ENCODE measurements around the gene TLR8.

TLR8 gene

GRCh38 chrX:12878536-12878935 is 27.9 kb upstream of the TLR8 start:
- DNase-seq = no peak
- H3K4me2 ChIP-seq (ENCODE audit: low read depth, low read length) = no peak overlapping the region
- no peaks in the 10 kb centered on the region for H3K9me3 ChIP-seq (replicated peaks; ENCODE audit: insufficient read depth, low read length)
- TF ChIP-seq EZH2phosphoT487 (IDR thresholded peaks at IDR 0.05; ENCODE audit: low read length) = no peak
- no peak for TF ChIP-seq CTCF (IDR thresholded peaks at IDR 0.05; ENCODE audit: low read length)
- no peak for TF ChIP-seq EZH2 (optimal IDR thresholded peaks at IDR 0.05; ENCODE audit: low read depth, low read length)
- no peaks in the 10 kb centered on the region for H3K27me3 ChIP-seq (replicated peaks; ENCODE audit: insufficient read depth, low read length)
- peaks cover 19% of the 10 kb centered on the region for H3K4me1 ChIP-seq (ENCODE audit: low read length)
- no peaks in the 10 kb centered on the region for H3K9me2 ChIP-seq (replicated peaks; ENCODE audit: insufficient read depth, low read length)
- H3K4me3 ChIP-seq (ENCODE audit: low read length) = no peak overlapping the region
- no peaks in the 10 kb centered on the region for H3K79me2 ChIP-seq (ENCODE audit: low read length)
- H4K20me1 ChIP-seq (ENCODE audit: insufficient read depth, low read length) = no peaks in the 10 kb centered on the region
- no peak overlapping the region for H2AFZ ChIP-seq (ENCODE audit: low read length)
- no peak overlapping the region for H3K27ac ChIP-seq (ENCODE audit: low read length)
- H3K36me3 ChIP-seq (replicated peaks; ENCODE audit: insufficient read depth, low read length) = no peaks in the 10 kb centered on the region
- H3F3A ChIP-seq (ENCODE audit: insufficient read depth, low read length) = peaks cover 4% of the 10 kb centered on the region; the same call in 1 of the 2 replicates
- no peak overlapping the region for H3K9ac ChIP-seq (ENCODE audit: low read length)

DNA sequence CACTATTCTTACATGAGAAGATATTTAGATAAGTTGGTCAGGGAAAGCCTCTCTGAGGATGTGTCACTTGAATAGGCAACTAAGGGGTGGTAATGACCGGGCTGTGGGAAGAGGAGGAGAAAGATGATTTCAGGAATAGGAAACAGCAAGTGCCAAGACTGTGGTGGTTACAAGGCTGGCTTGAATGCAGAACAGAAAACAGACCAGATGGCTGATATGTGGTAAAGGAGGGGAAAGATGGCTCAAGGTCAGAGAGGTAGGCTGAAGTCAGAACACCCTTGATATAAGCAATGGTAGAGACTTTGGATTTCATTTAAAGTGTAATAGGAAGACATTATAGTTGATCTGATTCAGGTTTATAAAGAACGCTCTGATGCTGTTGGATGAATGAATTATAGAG is 24.5 kb upstream of the TLR8 start:
- Histone ChIP-seq H3K27me3 (replicated peaks; ENCODE audit: insufficient read depth, low read length) (no peaks in the 10 kb centered on the region), H3K36me3 (replicated peaks; ENCODE audit: insufficient read depth, low read length) (no peaks in the 10 kb centered on the region), H3K4me1 (ENCODE audit: low read length) (peaks cover 16% of the 10 kb centered on the region), H4K20me1 (ENCODE audit: insufficient read depth, low read length) (no peaks in the 10 kb centered on the region), H3K9ac (ENCODE audit: low read length) (no peak overlapping the region), H3K79me2 (ENCODE audit: low read length) (no peaks in the 10 kb centered on the region), H3K4me2 (ENCODE audit: low read depth, low read length) (no peak overlapping the region), H3K9me3 (replicated peaks; ENCODE audit: insufficient read depth, low read length) (no peaks in the 10 kb centered on the region), H2AFZ (ENCODE audit: low read length) (no peak overlapping the region), H3F3A (ENCODE audit: insufficient read depth, low read length) (peaks cover under 1% of the 10 kb centered on the region; the same call in 1 of the 2 replicates), H3K9me2 (replicated peaks; ENCODE audit: insufficient read depth, low read length) (no peaks in the 10 kb centered on the region), H3K27ac (ENCODE audit: low read length) (no peak overlapping the region), H3K4me3 (ENCODE audit: low read length) (no peak overlapping the region)
- TF ChIP-seq EZH2phosphoT487 (IDR thresholded peaks at IDR 0.05; ENCODE audit: low read length) (no peak), CTCF (IDR thresholded peaks at IDR 0.05; ENCODE audit: low read length) (no peak), EZH2 (optimal IDR thresholded peaks at IDR 0.05; ENCODE audit: low read depth, low read length) (no peak)
- DNase-seq = no peak

DNA sequence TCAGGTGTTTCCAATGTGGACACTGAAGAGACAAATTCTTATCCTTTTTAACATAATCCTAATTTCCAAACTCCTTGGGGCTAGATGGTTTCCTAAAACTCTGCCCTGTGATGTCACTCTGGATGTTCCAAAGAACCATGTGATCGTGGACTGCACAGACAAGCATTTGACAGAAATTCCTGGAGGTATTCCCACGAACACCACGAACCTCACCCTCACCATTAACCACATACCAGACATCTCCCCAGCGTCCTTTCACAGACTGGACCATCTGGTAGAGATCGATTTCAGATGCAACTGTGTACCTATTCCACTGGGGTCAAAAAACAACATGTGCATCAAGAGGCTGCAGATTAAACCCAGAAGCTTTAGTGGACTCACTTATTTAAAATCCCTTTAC is 20.9 kb upstream of the TLR8 start:
- no peaks in the 10 kb centered on the region for H3K9me3 ChIP-seq (replicated peaks; ENCODE audit: insufficient read depth, low read length)
- DNase-seq = no peak
- no peak overlapping the region for H3K4me2 ChIP-seq (ENCODE audit: low read depth, low read length)
- no peaks in the 10 kb centered on the region for H3K36me3 ChIP-seq (replicated peaks; ENCODE audit: insufficient read depth, low read length)
- H3K4me3 ChIP-seq (ENCODE audit: low read length) = no peak overlapping the region
- H3K27ac ChIP-seq (ENCODE audit: low read length) = no peak overlapping the region
- H3F3A ChIP-seq (ENCODE audit: insufficient read depth, low read length) = peaks cover 27% of the 10 kb centered on the region
- H3K9ac ChIP-seq (ENCODE audit: low read length) = no peak overlapping the region
- H4K20me1 ChIP-seq (ENCODE audit: insufficient read depth, low read length) = no peaks in the 10 kb centered on the region
- H3K4me1 ChIP-seq (ENCODE audit: low read length) = peaks cover 47% of the 10 kb centered on the region
- no peaks in the 10 kb centered on the region for H3K9me2 ChIP-seq (replicated peaks; ENCODE audit: insufficient read depth, low read length)
- TF ChIP-seq EZH2phosphoT487 (IDR thresholded peaks at IDR 0.05; ENCODE audit: low read length) = no peak
- TF ChIP-seq EZH2 (optimal IDR thresholded peaks at IDR 0.05; ENCODE audit: low read depth, low read length) = no peak
- no peak for TF ChIP-seq CTCF (IDR thresholded peaks at IDR 0.05; ENCODE audit: low read length)
- H3K27me3 ChIP-seq (replicated peaks; ENCODE audit: insufficient read depth, low read length) = no peaks in the 10 kb centered on the region
- no peak overlapping the region for H2AFZ ChIP-seq (ENCODE audit: low read length)
- no peaks in the 10 kb centered on the region for H3K79me2 ChIP-seq (ENCODE audit: low read length)
